Measurements from ENCODE around the gene SMYD1. TPM values are rescaled to one million over a fixed set of nuclear protein-coding genes. Genes with fewer than 3 reads are reported as not detected.
A peak's percentile ranks its signal among the peaks of the same experiment; 100 is the strongest.

Gene SMYD1
- total RNA-seq, 2 experiments from 2014 or later, result not detected

- H3K4me3 Mint-ChIP-seq, result no peak overlapping the region
- H3K27me3 Mint-ChIP-seq (ENCODE audit: low read depth), result peaks cover 12% of the 10 kb centered on the region
- H3K9me3 Mint-ChIP-seq, result peaks cover 6% of the 10 kb centered on the region
- DNase-seq, result no peak
- no peaks in the 10 kb centered on the region for H3K4me1 Mint-ChIP-seq (ENCODE audit: low read depth)
- CTCF ChIA-PET, result no interaction called here
- H3K36me3 Mint-ChIP-seq (ENCODE audit: low read depth), result no peaks in the 10 kb centered on the region
- intact Hi-C loops (cut with micrococcal nuclease), result no loop called here
- H3K27ac Mint-ChIP-seq, result no peak overlapping the region
Observed at GRCh38 chr2:88139804-88140203, 72.2 kb downstream of the SMYD1 start.

DNA sequence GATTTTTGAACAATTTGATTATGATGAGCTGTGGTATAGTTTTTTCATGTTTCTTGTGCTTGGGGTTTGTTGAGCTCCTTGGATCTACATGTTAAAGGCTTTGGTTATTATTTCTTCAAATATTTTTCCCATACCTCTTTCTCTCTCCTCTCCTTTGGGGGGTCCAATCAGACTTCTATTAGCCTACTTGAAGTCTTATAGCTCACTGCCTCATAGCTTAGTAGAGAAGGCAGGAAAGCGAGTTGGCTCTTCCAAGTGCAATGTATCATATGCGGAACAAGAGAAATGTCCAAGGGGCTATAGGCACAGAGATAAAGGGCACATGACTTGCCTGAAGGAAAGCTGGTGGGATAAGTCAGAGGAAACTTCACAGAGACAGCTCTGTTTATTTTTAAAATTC is 74.3 kb downstream of the SMYD1 start:
- no peak for DNase-seq
- Mint-ChIP-seq H3K9me3 (peaks cover 6% of the 10 kb centered on the region), H3K36me3 (ENCODE audit: low read depth) (no peaks in the 10 kb centered on the region), H3K27me3 (ENCODE audit: low read depth) (peaks cover 10% of the 10 kb centered on the region), H3K4me1 (ENCODE audit: low read depth) (no peaks in the 10 kb centered on the region), H3K4me3 (no peak overlapping the region), H3K27ac (no peak overlapping the region)
- intact Hi-C loops (cut with micrococcal nuclease), result no loop called here
- CTCF ChIA-PET, result interaction anchor here (0.8 kb wide), 1 partner anchor 11 kb away, joined by 3 read pairs; no protein-coding TSS in a partner anchor

DNA sequence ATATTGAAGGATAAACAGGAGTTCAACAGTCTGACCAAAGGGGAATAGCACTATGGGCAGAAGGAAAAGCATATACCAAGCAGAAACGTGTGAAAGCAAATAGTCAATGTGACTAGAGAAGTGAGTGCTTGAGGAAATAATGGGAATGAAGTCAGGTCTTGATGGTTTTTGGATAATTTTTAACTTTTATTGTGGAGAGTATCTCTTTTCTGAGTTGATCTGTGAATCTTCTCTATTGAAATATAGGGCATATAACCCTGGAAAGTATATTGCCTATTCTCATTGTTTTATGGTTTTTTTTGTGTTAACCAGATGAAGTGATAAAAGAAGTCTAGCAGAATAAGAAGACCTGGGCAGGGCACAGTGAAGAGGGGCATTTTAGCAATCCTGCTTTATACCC is 76.6 kb downstream of the SMYD1 start:
- Mint-ChIP-seq H3K36me3 (ENCODE audit: low read depth) (no peaks in the 10 kb centered on the region), H3K4me1 (ENCODE audit: low read depth) (no peaks in the 10 kb centered on the region), H3K27ac (no peak overlapping the region), H3K9me3 (peaks cover 14% of the 10 kb centered on the region), H3K4me3 (no peak overlapping the region), H3K27me3 (ENCODE audit: low read depth) (peaks cover 8% of the 10 kb centered on the region)
- no peak for DNase-seq
- intact Hi-C loops (cut with micrococcal nuclease), result no loop called here
- CTCF ChIA-PET, result no interaction called here

DNA sequence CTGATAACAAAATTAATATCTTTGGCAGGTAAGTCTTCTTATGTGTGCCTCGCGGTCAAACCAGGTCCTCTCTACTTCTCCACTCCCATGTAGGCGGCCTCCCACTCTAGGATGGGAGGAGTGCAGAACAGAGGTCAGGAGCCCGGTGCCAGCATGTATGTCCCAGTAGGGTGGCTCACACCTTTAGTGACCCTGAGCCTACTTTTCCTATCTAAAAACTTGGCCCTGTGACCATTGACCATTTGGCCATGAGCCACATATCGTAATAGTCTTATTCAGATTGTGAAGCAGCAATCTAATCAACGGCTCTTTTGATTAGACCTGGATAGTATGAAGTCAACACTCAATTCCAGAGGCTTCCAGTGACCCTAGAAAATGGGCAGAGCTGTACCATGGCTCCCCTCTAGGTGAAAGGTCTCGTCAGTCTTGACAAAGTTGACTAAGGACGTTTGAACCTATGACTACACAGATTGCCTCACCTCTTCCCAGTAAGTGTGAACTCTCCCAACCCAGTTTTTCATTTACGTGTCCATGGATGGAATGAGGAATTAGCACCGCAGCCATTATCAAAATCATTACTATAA is 77.4 kb downstream of the SMYD1 start:
- CTCF ChIA-PET, result no interaction called here
- H3K27me3 Mint-ChIP-seq (ENCODE audit: low read depth), result peaks cover 8% of the 10 kb centered on the region
- H3K9me3 Mint-ChIP-seq, result peaks cover 15% of the 10 kb centered on the region

GRCh38 chr2:88146590-88146989 is 79.0 kb downstream of the SMYD1 start:
- H3K27me3 Mint-ChIP-seq (ENCODE audit: low read depth), result peaks cover 6% of the 10 kb centered on the region
- no peak overlapping the region for H3K4me3 Mint-ChIP-seq
- intact Hi-C loops (cut with micrococcal nuclease), result no loop called here
- H3K27ac Mint-ChIP-seq, result no peak overlapping the region
- H3K36me3 Mint-ChIP-seq (ENCODE audit: low read depth), result no peaks in the 10 kb centered on the region
- no peaks in the 10 kb centered on the region for H3K4me1 Mint-ChIP-seq (ENCODE audit: low read depth)
- H3K9me3 Mint-ChIP-seq, result peaks cover 15% of the 10 kb centered on the region
- no peak for DNase-seq
- CTCF ChIA-PET, result interaction anchor here (1.4 kb wide), 1 partner anchor 86 kb away, joined by 7 read pairs; no protein-coding TSS in a partner anchor

More for the DNA sequence above, 77.4 kb downstream of the SMYD1 start:
- H3K4me3 Mint-ChIP-seq, result no peak overlapping the region
- DNase-seq, result no peak
- no peaks in the 10 kb centered on the region for H3K36me3 Mint-ChIP-seq (ENCODE audit: low read depth)
- no peaks in the 10 kb centered on the region for H3K4me1 Mint-ChIP-seq (ENCODE audit: low read depth)
- H3K27ac Mint-ChIP-seq, result no peak overlapping the region
- intact Hi-C loops (cut with micrococcal nuclease), result no loop called here

DNA sequence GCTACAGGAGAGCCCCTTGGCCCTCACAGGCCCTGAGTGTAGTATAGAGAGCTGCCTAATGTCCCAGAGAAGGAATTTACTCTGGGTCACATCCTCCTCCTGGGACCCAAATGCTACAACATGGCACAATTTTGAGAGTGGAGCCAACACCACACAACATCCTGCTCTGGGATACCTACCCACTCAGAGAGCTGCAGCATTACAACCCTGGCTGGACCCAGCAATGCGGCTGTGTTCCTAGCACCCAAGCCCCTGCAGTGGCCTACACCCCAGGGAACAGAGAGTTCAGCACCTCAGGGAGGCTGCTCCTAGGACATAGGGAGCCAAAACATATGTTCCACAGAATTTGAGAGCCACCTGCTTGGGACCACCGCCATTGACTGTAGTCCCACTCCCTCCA is 79.5 kb downstream of the SMYD1 start:
- H3K27me3 Mint-ChIP-seq (ENCODE audit: low read depth), result peaks cover 6% of the 10 kb centered on the region

GRCh38 chr2:88148929-88149438 is 81.4 kb downstream of the SMYD1 start:
- H3K27ac Mint-ChIP-seq, result no peak overlapping the region
- intact Hi-C loops (cut with micrococcal nuclease), result no loop called here
- peaks cover 6% of the 10 kb centered on the region for H3K27me3 Mint-ChIP-seq (ENCODE audit: low read depth)
- no peaks in the 10 kb centered on the region for H3K4me1 Mint-ChIP-seq (ENCODE audit: low read depth)
- no peak for DNase-seq
- H3K9me3 Mint-ChIP-seq, result peaks cover 22% of the 10 kb centered on the region
- CTCF ChIA-PET, result interaction anchor here (0.7 kb wide), 1 partner anchor 16 kb away, joined by 3 read pairs; no protein-coding TSS in a partner anchor
- H3K4me3 Mint-ChIP-seq, result no peak overlapping the region
- peaks cover 1% of the 10 kb centered on the region for H3K36me3 Mint-ChIP-seq (ENCODE audit: low read depth)

More for the DNA sequence above, 79.5 kb downstream of the SMYD1 start:
- Mint-ChIP-seq H3K4me1 (ENCODE audit: low read depth) (no peaks in the 10 kb centered on the region), H3K4me3 (no peak overlapping the region), H3K27ac (no peak overlapping the region), H3K9me3 (peaks cover 13% of the 10 kb centered on the region), H3K36me3 (ENCODE audit: low read depth) (no peaks in the 10 kb centered on the region)
- CTCF ChIA-PET, result no interaction called here
- intact Hi-C loops (cut with micrococcal nuclease), result no loop called here
- DNase-seq, result no peak

GRCh38 chr2:88159481-88159880 is 91.9 kb downstream of the SMYD1 start:
- H3K27ac Mint-ChIP-seq, result no peak overlapping the region
- H3K9me3 Mint-ChIP-seq, result no peaks in the 10 kb centered on the region
- no peaks in the 10 kb centered on the region for H3K27me3 Mint-ChIP-seq (ENCODE audit: low read depth)
- no peak overlapping the region for H3K4me3 Mint-ChIP-seq
- H3K36me3 Mint-ChIP-seq (ENCODE audit: low read depth), result no peaks in the 10 kb centered on the region
- intact Hi-C loops (cut with micrococcal nuclease), result no loop called here
- DNase-seq, result no peak
- H3K4me1 Mint-ChIP-seq (ENCODE audit: low read depth), result no peaks in the 10 kb centered on the region
- CTCF ChIA-PET, result interaction anchor here (0.9 to 8.9 kb wide), 8 partner anchors 13 to 158 kb away, joined by 3 to 174 read pairs (median 6); no protein-coding TSS in a partner anchor

DNA sequence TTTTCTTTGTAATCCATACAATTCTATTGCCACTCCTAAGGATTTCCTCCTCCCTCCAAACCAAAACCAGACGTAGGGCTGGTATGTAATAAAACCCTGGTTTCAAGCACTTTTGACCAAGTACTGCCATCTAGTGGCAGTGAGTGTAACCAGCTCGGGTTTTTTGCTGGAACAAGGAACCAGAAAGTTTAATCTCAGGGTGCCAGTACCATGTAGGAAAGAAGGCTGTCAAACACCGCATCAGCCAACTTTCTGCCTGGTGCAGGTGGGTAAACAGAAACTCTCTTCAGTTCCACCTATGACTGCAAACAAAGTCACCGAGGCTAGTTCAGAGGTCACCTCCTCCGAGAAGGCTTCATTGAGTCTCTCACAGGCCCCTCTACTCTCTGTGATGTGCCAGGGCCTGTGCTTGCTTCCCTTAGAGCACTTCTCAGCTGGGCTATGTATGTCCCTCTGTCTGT is 92.4 kb downstream of the SMYD1 start:
- H3K4me1 Mint-ChIP-seq (ENCODE audit: low read depth), result no peaks in the 10 kb centered on the region
- H3K4me3 Mint-ChIP-seq, result no peak overlapping the region
- CTCF ChIA-PET, result interaction anchor here (0.9 to 8.9 kb wide), 10 partner anchors 9 to 159 kb away, joined by 3 to 174 read pairs (median 4); no protein-coding TSS in a partner anchor
- no peak overlapping the region for H3K27ac Mint-ChIP-seq
- peak; percentile 69 for DNase-seq
- no peaks in the 10 kb centered on the region for H3K9me3 Mint-ChIP-seq
- no peaks in the 10 kb centered on the region for H3K27me3 Mint-ChIP-seq (ENCODE audit: low read depth)
- intact Hi-C loops (cut with micrococcal nuclease), result loop anchor here (1.0 to 2.0 kb wide), 4 partner anchors 22 to 157 kb away; no protein-coding TSS in a partner anchor
- H3K36me3 Mint-ChIP-seq (ENCODE audit: low read depth), result no peaks in the 10 kb centered on the region

GRCh38 chr2:88160517-88160916 is 92.9 kb downstream of the SMYD1 start:
- Mint-ChIP-seq H3K4me1 (ENCODE audit: low read depth) (no peaks in the 10 kb centered on the region), H3K27ac (no peak overlapping the region), H3K27me3 (ENCODE audit: low read depth) (no peaks in the 10 kb centered on the region), H3K4me3 (no peak overlapping the region), H3K36me3 (ENCODE audit: low read depth) (no peaks in the 10 kb centered on the region), H3K9me3 (no peaks in the 10 kb centered on the region)
- DNase-seq, result no peak
- CTCF ChIA-PET, result interaction anchor here (0.6 to 8.9 kb wide), 9 partner anchors 9 to 159 kb away, joined by 3 to 174 read pairs (median 5); no protein-coding TSS in a partner anchor
- intact Hi-C loops (cut with micrococcal nuclease), result loop anchor here (1.0 to 2.0 kb wide), 4 partner anchors 22 to 158 kb away; no protein-coding TSS in a partner anchor

DNA sequence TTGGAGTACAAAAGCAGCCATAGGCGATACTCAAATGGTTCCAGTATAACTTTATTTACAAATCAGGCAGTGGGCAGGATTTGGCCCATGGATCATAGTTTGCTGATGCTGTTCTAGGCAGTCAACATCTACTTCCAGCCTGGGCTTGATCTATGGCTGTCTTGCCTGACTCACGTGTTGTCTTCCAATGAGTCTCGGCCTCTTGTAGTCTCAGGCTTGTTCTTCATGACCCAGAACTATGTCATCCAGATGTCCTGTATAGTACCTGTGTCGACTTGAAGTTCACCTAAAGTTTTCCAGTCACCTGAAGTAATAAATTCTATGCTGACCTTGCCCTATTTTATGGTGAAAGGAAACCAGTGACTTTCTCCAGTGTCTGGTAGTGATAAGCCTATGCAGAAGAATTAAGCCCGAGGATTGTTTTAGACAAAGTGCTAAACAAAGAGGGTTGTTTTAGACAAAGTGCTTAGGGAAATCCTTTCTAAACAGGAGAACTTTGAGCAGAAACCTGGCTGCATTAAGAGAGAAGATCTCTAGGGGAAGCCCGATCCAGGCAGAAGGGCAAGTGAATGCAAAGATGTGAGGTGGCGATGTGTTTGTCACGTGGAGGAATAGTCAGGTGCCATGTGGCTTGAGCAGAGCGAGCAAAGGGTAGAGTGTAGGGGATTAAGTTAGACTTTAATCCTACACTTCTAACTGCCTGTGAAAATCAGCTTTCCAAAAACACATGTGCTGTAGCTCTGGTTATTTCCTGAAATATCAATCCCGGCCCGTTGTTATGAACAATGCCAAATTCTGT is 94.0 kb downstream of the SMYD1 start:
- DNase-seq, result no peak
- no peaks in the 10 kb centered on the region for H3K9me3 Mint-ChIP-seq
- no peaks in the 10 kb centered on the region for H3K27me3 Mint-ChIP-seq (ENCODE audit: low read depth)
- H3K4me3 Mint-ChIP-seq, result no peak overlapping the region
- H3K36me3 Mint-ChIP-seq (ENCODE audit: low read depth), result no peaks in the 10 kb centered on the region
- no peak overlapping the region for H3K27ac Mint-ChIP-seq
- intact Hi-C loops (cut with micrococcal nuclease), result loop anchor here (2.0 kb wide), 1 partner anchor 159 kb away; no protein-coding TSS in a partner anchor
- no peaks in the 10 kb centered on the region for H3K4me1 Mint-ChIP-seq (ENCODE audit: low read depth)
- CTCF ChIA-PET, result interaction anchor here (1.2 to 8.9 kb wide), 4 partner anchors 11 to 102 kb away, joined by 3 to 174 read pairs (median 12); no protein-coding TSS in a partner anchor
